RPMI8226 (cell line): Measurements from ENCODE around the gene ATXN10.
"Not testable (repeated sequence)": the region's sequence is repeated elsewhere in the genome, so short reads cannot be mapped to it uniquely, and the experiment has no call there.

Source experiments
- DNase-seq: peaks from one replicate; pipeline ENCODE4 v3.0.0-alpha.2; 2015

The ATXN10 gene

DNA sequence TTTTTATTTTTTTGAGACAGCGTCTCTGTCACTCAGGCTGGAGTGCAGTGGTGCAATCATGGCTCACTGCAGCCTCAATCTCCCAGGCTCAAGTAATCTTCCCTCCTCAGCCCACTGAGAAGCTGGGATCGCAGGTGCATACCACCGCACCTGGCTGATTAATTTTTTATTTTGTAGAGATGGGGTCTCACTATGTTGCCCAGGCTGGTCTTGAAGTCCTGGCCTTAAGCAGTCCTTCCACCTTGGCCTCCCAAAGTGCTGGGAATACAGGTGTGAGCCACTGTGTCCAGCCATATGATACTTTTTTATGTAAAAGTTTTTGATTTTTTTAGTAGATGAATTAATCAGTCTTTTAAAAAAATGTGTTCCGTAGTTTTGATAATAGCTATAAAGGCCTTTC lies 42.8 kb downstream of the ATXN10 start:
- DNase-seq: not testable (repeated sequence)

DNA sequence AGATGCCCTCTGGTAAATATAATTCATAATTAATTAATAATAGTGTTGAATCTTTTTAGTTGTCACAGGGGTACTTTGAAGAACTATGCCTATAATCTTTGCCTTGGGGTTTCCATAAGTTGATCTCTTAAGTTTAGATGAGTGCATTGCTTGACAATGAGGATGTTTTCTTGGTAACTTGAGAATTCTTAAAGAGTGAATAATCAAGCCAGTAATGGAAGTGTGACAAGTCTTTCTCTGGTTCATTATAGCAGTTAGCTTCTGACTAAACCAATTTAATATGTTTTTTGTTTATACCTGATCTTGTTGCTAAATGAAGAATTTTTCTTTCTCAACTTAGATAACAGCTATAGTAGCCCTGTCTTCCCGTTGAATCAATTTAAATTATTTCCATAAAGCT lies 46.2 kb downstream of the ATXN10 start:
- no peak for DNase-seq

DNA sequence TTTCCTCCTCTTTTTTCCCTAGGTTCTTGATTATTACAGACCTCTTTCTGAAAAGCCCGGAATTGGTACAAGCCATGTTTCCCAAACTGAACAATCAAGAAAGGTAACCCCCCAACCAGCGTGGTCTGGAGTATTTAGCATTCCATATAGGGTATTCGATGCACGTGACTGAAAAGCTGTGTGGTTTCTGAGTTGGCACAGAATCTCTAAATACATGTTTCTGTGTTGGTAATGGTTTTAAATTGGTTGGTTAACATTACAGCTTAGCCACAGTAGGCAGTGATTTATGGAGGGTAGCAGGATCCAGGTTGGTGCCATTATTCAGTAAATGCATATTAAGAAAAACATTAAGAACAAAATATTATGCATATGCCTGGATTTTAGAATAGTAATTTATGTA lies 46.8 kb downstream of the ATXN10 start:
- no peak for DNase-seq

DNA sequence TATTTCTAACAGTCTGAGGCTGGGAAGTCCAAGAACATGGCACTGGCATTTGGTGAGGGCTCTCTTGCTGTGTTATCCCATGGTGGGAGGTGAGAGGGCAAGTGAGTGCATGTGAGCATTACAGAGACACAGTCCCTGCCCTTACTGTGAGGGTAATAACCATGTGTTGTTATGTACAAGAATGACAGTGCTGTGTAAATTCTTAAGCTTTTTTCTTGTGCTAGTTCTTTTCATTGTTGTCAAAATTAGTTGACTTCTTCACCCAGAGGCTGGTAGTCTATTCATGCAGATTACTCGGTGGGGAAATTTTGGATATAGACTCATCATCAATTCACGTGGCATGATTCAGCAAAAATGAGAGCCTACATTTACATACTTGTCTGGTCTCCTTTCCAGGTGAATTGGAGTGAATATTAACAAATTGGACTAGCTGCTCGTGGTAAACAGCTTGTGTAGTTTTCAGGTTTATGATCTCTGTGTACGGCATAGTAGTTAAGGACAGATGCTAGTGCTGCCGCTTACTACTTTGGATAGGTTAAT lies 49.3 kb downstream of the ATXN10 start:
- DNase-seq: no peak

DNA sequence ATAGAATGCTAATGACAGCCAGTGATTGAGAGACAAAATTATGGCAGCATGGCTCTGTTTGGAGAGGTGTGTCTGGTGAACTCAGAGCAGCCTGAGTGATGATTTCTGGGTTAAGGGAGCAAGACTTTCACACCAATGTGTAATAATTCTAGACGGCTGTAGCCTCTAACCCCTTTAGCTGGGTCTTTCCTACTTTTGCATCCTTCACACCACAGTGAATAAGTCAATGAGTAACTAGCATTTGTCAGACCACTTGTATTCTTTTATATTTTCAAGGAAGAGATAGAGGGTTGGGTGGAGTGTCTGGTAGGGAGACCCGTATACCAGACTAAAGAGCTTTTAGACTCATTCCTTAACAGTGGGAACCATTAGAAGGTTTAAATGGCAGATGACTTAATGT lies 50.4 kb downstream of the ATXN10 start:
- no peak for DNase-seq

DNA sequence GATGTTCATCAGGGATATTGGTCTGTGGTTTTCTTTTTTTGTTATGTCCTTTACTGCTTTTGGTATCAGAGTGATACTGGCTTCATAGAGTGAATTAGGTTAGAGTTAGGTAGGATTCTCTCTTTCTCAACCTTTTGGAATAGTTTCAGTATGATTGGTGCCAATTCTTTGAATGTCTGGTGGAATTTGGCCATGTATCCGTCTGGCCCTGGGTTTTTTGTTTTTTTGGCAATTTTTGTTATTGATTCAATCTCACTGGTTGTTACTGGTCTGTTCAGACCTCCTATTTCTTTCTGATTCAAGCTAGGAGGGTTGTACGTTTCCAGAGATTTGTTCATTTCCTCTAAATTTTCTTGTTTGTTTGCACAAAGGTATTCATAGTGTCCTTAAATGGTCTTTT lies 54.4 kb downstream of the ATXN10 start:
- DNase-seq: no peak

DNA sequence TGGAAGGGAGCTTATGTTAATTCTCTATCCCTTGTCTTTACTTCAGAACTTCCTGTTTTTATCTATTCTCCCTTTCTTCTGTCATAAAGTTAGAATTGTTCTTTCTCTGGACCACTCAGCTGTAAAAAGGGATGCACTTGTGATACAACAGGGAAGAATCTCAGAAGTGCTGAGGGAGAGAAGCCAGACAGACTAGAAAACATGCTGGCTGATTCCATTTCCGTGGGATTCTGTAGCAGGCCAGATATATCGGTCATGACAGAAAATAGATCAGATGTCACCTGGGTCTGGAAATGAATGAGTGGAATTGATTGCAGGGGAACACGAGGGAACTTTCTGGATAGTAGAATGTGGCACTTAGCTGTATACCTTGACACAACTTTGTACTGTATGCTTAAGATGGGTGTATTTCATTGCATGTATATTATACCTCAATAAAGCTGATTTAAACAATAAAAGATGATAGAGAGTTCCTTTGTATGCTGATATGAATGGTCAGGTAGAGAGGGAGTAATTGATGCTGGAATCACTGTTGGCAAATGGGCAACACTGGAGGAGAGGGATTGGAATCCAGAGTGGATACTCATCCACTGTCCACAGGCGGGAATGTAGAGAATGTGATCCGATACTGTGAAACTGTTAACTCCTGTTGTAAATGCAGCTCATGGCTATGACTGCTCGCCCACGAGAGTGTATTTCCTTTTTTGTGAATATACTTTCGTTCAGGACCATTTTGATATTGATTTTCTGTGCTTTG lies 59.6 kb downstream of the ATXN10 start:
- no peak for DNase-seq

DNA sequence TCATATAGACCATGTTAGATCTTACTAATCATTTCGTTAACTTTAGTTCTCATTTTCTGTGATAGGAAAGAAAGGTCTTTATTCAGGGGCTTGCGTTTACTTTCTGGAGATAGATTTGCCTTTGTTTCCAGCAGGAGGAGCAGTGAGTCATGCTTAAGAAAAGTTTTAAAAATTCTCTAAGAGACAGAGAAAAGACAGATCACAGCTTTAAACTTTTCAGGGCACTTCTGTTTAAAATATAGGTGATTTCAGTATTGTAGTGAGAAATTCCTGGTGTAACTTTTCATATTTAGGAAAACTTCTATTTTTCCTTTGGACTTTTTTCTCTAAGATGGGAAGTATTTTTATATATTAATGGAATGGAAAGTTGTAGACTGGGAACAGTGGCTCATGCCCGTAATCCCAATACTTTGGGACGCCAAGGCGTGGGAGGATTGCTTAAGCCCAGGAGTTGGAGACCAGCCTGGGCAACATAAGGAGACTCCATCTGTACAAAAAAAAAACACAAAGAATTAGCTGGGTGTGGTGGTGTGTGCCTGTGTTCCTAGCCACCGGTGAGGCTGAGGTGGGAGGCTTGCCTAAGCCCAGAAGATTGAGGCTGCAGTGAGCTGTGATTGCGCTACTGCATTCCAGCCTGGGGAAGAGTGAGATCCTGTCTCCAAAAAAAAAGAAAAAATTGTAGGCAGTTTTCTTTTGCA lies 60.3 kb downstream of the ATXN10 start:
- no peak for DNase-seq

DNA sequence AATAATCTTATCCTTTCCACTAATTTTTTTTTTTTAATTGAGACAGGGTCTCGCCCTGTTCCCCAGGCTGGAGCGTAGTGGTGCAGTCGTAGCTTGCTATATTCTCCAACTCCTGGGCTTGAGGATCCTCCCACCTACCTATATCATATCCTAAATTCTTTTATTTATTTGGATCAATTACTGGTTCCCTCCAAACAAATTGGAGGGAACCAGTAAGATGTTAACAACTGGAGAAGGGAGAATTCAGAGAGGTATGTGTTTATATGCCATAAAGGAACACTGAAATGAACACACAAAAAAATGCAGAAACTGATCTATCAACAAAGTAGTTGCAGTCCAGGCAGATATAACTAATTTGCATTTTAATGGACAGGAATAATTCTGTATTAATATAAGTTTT lies 63.6 kb downstream of the ATXN10 start:
- no peak for DNase-seq

DNA sequence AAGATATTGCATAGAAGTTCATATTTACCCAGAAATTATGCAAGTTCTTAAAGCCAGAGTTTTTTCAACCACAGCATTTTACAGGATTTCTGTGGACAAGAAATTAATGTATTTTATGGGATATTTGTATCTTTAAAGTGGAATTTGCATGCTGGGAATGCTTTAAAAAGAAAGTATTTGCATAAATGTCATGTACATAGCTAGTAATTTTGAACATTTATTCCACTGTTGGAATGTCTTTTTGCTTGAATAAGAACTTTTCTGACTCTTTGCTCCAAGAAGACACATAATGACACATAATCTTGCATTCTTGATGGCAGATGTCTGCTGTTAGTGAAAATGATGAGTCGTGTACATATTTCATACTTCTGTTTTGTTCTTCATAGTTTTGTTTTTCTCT lies 66.6 kb downstream of the ATXN10 start:
- DNase-seq: no peak

DNA sequence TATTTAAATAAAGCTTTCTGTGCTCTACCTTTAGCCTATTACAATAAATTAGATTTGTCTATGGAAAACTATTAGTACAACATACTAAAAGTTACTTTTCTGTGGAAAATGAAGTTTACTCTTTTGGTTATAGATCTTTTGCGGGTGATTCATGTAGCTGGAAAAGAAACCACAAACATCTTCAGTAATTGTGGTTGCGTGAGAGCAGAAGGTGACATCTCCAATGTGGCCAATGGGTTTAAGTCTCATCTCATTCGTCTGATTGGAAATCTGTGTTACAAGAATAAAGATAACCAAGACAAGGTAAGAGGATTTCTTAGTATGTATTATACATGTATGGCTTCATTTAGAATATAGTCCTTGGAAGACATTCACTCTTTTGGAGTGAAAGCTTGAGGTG lies 68.6 kb downstream of the ATXN10 start:
- no peak for DNase-seq

DNA sequence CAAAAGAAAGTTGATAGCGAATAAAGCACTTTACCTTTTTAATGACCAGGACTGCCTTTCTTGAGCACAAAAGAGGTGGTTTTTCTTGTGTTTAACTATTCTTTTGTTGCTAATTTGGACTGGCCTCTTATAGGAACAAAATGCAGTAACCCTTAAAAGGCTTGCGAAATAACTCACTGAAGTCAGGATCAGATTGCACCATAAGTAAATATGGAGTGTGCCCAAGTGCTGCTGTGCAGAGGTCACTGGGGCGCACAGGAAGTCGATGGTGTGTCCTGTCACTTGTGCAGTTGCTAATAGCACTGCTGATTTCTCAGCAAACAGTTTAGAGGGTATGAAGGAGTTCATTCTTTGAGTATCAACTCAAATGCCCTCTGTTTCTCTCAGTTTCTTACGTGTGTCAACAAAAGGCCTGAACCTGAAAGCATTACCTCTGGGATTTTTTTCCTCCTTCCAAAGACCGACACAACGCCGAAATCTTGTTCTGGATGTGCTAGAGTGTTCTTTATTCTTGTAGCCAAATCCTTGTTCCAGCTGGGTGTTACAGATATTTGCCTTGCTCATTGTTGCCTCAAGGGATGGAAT lies 71.3 kb downstream of the ATXN10 start:
- DNase-seq: no peak

DNA sequence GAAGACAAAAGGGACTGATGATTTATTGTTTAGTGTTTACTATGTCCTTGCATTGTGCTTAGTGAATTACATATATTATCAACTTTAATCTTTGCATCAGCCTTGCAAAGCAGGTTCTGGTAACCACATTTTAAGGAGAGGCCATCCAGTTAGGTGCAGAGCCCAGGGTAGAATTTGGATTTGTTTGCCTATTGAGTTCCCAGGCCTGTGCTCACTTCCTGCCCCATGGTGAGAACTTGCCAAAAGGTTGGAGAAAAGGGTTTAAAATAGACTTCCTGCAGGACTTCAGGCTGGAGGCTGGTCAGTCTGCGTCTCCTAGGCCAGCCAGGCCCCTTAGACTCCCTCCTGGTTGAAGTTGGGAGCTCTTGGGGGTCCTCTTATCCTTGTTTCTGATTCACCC lies 72.1 kb downstream of the ATXN10 start:
- no peak for DNase-seq

DNA sequence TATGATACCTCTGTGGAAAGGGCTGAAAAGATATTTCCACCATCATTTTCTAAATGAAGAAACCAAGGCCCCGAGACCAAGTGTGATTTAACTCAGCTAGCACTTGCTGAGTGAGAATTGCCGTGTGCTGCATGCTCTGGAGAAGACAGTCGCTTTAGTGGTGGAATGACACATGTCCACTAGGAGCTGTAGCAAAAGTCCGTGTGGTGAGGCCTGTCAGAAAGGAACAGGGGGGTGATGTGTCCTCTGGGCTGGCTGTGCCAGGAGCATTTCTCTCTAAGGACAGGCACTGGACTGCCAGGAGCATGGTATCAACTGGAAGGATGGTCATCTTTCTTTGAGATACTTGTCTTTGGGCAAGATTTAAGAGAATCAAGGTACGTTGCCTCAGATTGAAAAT lies 72.8 kb downstream of the ATXN10 start:
- no peak for DNase-seq

DNA sequence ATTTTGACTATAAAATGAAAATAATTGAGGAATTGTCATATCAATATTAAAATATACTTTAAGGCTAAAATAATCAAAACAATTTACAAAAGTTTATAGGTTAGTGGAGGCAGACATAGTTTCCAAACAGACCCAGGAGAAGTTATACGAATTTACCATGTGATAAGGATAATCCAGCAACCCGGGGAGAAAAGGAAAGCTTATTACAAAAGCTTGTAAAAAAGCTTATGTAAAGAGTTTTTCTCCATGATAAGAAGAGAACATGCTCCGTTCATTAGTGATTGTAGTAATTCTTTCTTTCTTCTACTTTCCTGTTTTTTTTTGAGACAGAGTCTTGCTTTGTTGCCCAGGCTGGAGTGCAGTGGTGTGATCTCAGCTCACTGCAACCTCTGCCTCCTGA lies 79.0 kb downstream of the ATXN10 start:
- no peak for DNase-seq

DNA sequence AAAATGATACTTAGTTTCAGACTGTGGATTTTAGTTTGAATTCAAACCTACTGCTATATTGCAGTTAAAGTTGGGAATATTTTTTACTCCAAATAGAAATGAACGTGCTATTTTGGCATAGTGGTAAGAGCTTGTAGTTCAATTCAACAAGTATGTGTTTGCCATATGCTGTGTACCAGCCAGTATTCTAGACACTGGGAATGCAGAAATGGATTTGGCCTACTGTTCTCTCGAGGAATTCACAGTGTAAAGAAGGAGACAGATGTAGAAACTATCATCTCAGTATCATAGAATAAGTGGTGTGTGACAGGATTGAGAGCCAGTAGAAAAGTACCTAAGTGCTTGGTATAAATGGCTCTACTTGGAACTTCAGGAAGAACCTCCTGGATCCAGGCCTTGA lies 80.4 kb downstream of the ATXN10 start:
- no peak for DNase-seq

DNA sequence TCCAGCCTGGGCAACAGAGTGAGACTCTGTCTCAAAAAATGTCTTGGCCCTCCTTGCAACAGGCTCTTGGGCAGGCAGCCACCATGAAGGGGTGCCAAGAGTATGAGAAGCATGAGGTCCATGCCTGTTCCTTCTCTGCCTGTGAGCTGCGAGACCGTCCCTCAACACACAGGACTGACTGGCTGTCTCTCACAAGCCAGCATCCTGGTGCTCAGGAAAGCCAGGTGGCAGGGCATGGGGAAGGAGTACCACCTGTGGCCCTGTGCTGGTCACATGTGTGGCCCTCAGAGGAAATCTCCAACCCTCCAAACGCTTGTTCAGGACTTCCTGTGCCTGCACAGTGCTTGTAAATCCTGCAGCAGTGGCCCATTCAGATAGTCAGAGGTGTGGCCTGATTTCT lies 83.2 kb downstream of the ATXN10 start:
- DNase-seq: peak; percentile 3

DNA sequence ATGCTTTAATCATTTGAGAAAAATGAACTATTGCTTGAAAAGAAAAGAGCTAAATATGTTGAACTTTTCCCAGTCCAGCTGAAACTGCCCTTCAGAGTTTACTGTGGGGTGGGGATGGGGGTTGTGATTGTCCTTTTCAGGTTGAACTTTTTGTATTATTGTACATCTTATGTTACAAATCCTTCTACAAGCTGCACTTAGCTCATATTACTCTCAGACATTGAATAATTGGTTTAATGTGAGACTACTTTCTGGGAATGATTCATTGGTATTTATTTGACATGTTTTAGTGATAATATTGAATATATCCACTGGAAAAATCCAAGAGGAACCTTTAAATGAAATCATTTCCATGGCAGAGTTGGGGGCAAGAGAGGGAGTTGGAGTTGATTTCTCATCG lies 84.9 kb downstream of the ATXN10 start:
- DNase-seq: no peak

DNA sequence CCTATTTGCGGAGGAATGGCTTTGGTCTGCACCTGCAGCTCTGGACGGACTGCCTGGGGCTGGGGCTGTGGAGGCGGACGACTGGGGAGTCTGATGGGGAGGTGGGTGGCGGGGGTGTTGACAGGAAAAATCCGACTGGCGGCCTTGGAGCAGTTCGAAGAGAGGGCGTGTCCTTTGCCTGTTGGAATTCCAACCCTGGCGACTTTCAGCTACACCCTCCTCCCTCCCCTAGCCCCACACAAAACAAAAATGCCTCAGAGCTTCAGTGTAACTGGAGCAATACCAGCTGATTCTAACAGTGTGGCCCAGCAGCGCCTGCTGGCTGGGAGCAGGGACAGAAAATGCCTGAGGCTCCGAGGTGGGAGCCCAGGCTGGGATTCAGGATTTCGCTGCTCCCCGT lies 85.4 kb downstream of the ATXN10 start:
- DNase-seq: no peak

DNA sequence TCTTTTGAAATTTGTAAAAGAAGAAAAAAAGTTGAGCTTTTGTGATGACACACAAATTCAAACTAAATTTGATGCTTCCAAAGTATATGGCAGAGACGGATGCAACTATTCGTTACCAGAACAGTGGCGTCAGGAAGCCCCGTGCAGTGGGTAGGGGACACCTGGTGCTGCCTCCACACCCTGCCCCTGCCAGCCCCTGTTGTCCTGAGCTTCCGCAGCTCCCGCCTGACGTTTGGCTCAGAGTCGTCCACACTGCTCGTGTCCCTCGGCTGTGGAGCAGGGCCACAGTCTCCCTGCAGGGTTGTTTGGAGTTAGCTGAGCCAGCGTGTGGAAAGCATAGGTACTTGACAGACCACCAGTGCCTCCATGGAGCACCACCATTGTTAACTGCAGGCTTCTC lies 86.3 kb downstream of the ATXN10 start:
- DNase-seq: no peak

DNA sequence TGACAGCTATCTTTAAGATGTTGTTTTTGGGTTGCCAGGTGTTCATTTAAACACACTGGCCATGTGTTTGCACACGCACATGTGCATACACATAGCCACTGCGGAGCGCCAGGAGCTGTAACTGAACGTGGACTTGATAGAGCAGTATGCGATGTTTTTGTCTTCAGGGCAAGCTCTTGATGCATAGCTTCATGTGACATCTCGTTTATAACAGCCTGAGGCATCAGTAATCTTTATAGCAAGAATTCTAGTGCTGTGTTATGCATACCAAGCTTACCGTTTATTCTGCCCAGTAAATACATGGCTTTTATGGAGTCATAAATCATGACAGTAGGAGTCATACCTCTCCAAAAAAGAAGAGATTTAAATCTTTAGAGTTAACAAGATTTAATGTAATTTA lies 87.0 kb downstream of the ATXN10 start:
- DNase-seq: no peak

DNA sequence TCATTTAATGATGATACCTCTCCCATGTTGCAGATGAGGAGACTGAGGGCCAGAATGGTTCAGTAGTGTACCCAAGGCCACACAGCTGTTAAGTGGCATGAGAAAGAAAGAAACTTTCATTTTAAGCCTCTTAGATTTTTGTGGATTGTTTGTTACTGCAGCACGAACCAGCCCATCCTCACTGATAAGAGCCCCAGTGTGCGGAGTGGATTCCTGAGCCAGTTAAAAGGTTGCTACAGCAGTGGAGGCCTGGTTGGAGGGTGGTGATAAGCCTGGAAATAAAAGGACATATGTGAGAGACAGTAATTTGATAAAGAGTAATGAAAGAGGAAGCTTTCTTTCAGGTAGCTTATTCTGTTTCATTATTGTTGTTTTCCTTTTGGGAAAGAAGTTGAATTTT lies 89.0 kb downstream of the ATXN10 start:
- no peak for DNase-seq

DNA sequence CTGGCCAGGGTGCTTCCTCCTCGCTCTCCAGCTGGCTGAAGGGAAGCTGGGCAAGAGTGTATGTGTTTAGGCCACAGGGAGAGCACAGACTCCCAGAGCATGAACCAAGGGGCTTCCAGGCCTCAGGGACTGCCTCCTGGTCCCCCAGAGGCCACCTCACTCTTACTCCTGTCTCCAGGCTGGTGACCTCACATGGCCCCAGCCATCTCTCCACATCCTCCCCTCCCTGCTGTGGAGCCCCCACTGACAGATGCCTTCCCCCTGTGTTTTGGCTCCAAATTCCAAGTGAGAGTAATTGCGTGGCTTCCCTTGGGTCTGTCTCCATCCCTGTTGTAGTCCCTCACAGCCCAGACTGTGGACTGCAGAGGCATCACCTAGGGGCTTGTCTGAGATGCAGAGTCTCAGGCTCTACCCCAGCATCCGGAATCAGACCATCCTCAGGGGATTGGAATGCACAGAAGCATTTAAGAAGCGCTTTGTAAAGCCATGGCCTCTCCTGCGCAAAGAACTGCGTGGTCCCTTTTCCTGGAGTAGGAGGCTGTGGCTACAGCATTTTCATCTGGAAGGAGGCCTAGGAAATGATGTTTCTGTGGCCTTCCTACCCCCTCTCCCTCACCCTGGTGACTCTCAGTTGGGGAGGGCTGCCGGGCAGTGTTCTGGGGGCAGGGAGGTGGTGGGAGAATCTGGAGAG lies 91.1 kb downstream of the ATXN10 start:
- no peak for DNase-seq

DNA sequence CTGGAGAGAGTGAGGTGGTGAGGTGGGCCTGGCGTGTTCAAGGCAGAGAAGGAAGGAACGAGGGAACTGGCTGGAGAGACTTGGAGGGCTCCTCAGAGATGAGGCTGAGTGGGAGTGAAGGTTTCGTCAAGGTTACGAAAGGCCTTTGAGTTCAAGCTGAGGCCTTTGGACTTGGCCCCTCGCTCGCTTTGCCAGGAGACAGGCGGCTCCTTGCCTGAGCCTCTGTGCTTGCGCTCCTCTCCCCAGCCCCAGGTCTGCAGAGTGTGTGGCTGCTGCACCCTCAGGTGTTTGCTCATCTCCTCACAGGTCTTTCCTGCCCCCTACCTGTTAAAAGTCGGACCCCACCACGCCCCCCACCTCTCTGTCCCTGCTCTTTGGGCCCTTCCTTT lies 91.6 kb downstream of the ATXN10 start:
- DNase-seq: no peak
